NCI-H510A (cell line): ENCODE results near the gene TOX4.
A peak's percentile ranks its signal among the peaks of the same experiment; 100 is the strongest.
"Not testable (repeated sequence)": the region's sequence is repeated elsewhere in the genome, so short reads cannot be mapped to it uniquely, and the experiment has no call there.

Experiments used
- DNase-seq: peaks from one replicate; lab custom pipeline; 2025; lab: John Stamatoyannopoulos, UW

Gene TOX4

DNA sequence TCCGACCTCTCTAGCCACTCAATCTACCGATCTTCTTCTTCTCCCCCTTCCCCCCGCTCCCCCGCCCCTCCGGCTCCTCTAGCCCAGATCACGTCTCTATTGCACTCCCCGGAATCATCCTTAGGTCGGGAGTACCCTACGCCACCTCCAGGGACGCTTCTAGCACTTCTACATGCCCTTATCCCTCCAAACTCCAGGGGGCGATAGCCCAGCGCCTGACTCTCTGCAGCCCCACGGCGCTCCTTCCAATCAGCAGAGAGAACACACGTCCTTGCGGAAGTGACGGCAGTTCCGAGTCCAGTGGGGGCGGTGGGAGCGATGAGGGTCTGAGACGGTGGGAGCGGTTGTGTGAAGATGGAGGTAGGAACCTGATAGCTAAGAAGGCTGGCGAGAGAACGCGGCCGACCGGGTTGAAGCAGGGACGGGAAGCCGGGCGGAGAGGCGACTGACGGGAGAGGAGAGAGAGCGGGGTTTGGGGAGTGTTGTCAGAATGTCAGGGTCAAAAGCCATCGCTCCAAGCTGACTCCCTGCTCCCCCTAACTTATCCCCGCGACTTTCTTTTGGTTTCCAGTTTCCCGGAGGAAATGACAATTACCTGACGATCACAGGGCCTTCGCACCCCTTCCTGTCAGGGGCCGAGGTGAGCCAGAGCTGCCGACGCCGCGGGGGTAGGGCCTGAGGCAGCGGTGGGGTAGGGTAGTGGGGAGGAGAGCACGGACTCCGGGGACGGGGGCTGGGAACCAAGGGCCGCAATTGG is at the start of gene TOX4, which contains the start of gene RAB2B:
Gene TOX4 (plus strand): TSS at position 271 of the 757 bp plus-strand sequence. CDS start 84 bp downstream, at position 355.
Gene RAB2B (minus strand): TSS at position 35 of the 757 bp plus-strand sequence. CDS start 87 bp downstream, outside the sequence.
- DNase-seq, result peak; percentile 97

DNA sequence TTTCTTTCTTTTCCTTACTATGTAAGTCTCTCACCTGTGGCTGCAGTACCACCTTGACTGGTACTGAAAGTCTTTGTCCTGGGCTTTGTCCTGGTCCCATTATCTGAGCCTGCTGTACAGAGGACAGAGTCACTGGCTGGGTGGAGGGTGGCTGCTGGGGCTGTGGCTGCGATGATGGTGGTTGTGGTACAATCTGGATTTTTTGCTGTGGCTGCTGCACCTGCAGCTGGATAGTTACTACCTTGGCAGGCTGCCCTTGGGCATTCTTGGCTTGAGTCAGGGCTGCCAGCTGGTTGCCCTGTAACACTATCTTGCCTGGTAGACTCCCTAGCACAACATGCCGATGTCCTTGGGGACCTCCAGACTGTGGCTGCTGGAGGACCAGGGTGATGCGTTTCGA is 48.1 kb upstream of the TOX4 start:
- no peak for DNase-seq

DNA sequence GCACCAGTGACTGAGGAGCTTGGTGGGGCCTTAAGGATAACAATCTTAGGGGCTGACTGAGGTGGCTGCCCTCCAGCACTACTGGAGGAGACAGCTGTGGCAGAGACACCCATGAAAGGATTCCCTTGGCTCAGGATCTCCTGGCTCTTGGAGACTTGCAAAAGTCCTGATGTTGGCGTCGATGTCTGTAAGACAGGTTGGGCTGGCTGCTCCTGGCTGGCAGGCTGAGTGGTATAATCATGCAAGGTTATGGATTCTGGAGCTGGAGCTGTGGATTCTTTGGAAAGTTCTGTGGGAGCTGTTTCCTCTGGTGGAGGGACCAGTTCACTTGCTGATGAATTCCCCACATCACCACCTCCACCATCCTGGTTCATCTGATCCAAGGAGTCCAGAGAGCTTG is 45.9 kb upstream of the TOX4 start:
- DNase-seq, result no peak

GRCh38 chr14:21436567-21437062 is 40.4 kb upstream of the TOX4 start:
- no peak for DNase-seq

DNA sequence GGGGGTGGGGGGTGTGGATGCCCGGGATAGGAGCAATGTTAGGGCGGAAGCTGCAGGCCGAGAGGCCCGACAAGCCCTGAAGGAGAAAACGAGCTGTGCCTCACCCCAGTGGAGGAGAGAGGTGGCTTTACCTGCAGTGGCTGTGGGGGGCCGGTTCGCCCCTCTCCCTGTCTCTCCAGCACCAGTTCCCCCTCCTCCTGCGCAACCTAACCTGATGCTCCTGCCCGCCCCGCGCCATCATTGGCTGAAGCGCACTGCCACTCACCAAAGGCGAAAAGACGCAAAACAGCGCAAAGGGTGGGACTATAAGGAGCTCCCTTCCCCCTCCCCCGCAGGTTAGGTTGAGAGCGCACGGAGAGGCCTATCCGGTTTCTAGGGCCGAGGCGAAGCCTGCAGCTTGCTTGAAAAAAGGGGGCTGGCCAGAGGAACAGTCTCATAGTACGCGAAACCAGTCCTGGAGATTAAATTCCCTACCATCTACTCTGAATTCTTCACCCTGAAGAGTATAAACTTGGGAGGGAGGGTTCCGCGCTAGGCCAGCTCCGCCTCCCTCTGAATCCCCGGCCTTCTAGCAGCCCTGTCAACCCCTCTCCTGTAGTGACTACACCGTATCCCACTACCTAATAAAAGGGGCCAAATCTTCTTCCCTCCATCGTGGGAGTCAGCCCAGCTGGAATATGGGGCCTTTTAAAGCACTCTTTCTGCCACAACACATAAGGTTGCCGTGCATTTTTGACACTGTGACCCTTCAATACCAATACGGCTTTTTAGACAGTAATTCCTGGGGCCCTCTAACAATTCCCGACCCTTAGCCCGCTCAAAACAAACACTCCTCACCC is 39.7 kb upstream of the TOX4 start:
- DNase-seq, result peak; percentile 98

DNA sequence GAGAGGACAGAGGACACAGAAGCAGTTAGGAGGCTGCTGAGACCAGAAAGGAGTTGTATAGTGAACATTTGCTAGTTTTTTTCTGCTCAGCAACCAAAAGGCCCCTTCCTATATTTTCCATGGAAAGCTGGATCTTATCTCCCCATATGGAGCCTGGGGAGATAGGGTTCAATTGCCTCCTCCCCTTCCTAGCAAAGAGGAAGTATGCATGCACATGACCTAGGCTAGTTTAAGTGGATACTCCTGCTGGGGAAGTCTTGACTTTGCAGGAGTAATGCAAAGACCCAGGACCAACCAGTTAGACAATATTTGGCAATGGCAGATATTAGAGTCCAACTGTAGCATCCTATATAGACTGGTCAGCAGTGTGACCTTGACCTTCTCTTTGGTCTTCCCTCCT is 36.1 kb upstream of the TOX4 start:
- DNase-seq, result no peak

- not testable (repeated sequence) for DNase-seq
Measured at GRCh38 chr14:21442657-21443056, 34.3 kb upstream of the TOX4 start.

- DNase-seq, result no peak
Measured at GRCh38 chr14:21449899-21450216, 27.1 kb upstream of the TOX4 start.

- peak; percentile 14 for DNase-seq
Measured at GRCh38 chr14:21454843-21455544, 22.0 kb upstream of the TOX4 start.

DNA sequence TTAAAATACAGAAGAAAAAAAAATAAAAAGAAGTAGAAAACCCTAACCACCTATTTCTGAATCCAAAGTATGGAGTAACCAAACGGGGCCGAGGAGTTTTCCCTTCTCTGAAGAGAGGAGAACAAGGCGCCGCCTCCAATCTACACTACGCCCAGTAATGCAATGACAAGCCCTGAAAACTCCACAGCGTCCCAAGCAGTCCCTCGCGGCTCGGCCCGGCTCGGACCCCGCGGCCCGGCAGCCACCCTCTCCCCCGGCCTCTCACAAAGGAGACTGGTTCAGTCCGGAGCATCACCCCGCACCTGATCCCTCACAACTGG is 21.4 kb upstream of the TOX4 start:
- DNase-seq, result peak; percentile 21

- peak; percentile 99 for DNase-seq
Measured at GRCh38 chr14:21455912-21456667, 20.9 kb upstream of the TOX4 start, which contains the start of gene CHD8. Gene CHD8 (minus strand): TSS chr14:21456123. CDS start chr14:21431643, 24,480 bp downstream.

- no peak for DNase-seq
Measured at GRCh38 chr14:21467616-21468015, 9.4 kb upstream of the TOX4 start.

- DNase-seq, result peak; percentile 7
Measured at GRCh38 chr14:21475767-21476522, 1.1 kb upstream of the TOX4 start.

GRCh38 chr14:21476523-21476924 is 471 bp upstream of the TOX4 start:
- DNase-seq, result no peak

- no peak for DNase-seq
Measured at GRCh38 chr14:21486640-21487087, 9.7 kb downstream of the TOX4 start.

DNA sequence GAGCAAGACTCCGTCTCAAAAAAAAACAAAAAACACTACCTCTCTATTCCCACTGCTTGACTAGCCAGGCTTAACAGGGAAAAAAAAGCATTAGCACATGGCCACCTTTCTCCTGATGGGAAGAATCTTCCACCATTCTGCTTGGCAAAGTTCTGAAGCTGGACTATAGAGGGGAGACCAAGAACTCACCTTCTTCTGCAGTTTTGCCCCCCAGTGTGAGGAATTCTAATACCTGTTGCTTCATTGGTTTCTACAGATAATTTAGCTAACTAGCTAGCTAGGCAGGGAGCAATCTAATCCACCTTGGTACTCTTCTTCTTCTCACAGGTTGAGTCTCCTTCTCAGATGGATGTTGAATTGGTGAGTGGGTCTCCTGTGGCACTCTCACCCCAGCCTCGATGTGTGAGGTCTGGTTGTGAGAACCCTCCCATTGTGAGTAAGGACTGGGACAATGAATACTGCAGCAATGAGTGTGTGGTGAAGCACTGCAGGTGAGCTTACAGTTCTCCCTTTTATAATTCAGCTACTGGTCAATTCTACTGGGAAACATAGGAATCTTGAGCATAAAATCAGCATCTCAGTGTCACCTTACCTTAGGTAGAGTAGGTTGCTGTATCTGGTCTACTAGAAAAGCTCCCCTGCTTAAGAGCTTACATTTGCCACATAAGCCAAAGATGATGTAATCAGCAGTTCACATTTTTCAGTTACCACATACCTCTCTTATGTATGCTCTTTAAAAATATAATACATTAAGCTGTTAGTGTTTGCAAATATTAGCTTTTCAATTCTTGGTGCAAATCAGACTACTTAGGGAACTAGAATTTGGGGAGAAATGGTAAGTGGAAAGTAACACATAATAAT is 18.1 kb downstream of the TOX4 start:
- DNase-seq, result no peak

DNA sequence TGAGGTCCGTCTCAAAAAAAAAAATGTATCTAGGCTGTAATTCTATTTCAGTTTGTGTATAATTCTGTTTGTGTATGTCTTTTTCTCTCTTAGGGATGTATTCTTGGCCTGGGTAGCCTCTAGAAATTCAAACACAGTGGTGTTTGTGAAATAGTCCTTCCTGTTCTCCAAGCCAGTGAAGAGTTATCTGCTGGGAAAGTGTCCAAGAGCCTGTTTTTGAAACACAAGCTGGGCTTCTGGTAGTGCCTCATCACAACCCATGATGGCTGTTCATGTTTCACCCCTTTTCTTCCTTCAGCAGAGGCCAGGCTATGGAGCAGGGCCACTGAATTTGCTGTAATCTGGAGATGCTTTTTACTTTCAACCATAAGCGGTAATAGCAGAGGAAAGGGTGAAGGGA is 19.5 kb downstream of the TOX4 start:
- DNase-seq, result no peak

GRCh38 chr14:21498540-21499526 is 21.8 kb downstream of the TOX4 start:
- DNase-seq, result peak; percentile 11

DNA sequence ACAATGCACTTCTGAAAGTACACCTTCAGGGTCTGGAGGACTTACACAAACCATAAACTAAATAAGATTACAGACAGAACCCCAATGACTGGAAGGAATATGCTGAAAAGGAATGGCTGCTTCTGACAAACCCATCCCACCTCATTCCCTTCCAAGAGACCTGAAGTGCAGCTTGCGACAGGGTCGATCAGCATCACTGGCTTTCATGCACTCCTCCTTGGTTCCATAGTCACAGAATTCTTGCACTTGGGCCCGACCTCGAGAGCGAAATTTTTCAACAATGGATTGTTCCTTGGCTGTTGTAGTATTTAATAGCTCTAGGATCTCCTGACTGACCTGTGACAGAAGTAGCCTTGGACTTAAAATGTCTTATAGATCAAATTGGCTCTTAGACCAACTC is 24.6 kb downstream of the TOX4 start:
- DNase-seq, result no peak
